Measurements from ENCODE around the gene RASA4B.

The RASA4B gene

DNA sequence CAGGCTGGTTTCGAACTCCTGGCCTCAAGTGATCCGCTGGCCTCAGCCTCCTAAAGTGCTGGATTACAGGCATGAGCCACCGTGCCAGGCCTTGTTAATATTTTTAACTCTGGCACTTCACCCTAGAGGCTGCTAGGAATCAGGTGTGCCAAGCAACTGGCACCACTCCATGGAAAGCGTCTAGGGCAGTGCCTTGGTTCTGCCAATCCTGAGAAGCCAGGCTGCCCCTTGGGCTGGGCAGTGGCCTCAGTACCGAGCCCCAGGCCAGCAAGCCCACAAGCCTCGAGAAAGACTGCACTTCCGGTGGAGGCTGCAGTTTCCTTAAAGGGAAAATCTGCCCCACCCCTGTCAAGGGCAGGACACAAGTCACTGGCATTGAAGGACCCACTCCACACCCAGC lies 64.3 kb downstream of the RASA4B start:
- no peak for DNase-seq (ENCODE audit: low spot score)

DNA sequence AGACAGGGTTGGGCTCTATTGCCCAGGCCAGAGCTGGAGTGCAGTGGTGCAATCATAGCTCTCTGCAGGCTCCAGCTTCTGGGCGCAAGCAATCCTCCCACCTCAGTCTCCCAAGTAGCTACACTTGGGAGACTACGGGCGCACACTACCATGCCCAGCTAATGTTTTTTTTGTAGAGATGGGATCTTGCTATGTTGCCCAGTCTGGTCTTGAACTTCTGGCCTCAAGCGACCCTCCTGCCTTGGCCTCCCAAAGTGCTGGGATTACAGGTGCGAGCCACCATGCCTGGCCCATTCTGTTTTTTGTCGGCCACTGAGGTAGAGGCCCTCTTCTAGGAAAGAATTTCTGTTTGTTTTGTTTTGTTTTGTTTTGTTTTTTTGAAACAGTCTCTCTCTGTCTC lies 65.1 kb downstream of the RASA4B start:
- DNase-seq (ENCODE audit: low spot score) = no peak

DNA sequence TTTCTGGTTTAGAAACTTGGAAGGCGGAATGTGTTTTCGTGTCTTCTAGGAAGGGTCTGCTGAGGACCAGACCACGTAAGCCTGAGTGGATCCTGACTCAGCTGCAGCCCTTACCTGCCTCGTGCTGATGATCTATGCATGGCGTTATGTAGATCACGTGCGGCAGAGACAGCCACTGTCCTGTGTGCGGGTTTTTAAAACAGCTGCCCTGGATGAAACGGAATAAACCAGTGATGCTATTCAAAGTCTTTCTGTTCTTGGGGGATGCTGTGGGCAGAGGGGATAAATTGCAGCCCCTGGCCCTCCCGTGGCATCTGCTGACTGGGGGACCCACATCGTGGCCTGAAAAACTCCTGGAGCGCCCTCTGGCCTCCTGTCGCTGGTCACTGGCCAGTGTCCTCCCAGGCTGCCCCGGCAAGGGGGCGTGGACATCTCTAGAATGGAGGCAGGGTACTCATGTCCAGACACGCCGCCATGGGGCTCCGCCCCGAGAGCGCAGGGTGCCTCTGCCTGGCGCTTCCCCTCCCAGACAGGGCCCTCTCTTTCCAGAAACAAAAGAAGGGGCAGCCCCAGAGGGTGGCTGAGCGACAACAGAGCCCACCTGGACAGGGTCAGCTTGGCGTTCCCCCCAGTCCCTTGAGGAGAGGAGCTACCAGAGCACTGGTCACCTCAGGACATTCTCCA lies 66.1 kb downstream of the RASA4B start:
- no peak for DNase-seq (ENCODE audit: low spot score)

DNA sequence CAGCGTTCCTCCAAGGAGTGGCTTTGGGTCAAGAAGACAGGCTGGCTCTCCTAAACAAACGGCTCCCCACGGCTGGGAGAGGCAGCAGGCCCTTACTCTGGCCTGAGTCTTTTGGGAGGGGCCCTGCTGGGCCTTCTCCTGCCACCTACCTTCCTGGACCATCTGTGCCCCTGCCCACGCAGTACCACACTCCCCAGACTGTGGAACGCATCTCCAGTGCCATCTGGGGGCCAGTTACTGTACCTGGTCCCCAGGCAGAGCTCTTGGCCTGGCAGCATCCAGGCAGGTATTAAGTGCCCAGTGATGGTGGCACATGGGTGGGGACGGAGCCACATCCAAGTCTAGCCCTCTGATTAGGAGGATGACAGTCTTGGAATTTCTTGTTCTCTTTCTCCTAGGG lies 67.3 kb downstream of the RASA4B start:
- no peak for DNase-seq (ENCODE audit: low spot score)

DNA sequence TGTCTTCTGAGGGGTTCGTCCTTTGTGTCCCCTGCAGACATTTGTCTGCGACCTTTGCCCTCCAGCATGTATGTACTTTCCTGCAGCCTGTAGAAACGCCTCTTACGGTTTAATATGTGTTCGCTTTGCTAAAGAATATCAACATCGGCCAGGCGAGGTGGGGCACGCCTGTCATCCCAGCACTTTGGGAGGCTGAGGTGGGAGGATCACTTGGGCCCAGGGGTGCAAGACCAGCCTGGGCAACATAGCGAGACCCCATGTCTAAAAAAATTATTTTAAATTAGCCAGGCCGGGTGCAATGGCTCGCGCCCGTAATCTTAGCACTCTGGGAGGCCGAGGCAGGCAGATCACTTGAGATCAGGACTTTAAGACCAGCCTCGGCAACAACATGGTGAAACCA lies 68.4 kb downstream of the RASA4B start:
- no peak for DNase-seq (ENCODE audit: low spot score)

DNA sequence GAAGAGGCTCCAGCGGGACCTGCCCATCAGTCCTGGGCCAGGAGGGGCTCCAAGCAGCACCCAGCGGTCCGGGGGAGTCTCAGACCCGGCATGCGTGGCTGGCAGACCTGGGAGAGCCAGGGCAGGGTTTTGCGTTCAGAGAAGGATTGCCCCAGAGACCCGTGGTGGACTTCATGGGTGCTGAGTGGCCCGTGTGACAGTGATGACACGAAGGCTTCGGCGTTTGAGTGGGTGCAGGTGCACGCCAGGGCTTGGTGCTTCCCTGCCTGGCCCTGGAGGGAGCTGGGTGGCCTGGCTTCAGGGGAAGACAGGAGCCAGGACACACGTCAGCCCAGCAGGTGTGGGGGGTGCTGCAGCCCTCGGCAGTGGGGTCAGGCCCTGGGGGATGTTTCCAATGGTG lies 70.3 kb downstream of the RASA4B start:
- DNase-seq (ENCODE audit: low spot score) = no peak

DNA sequence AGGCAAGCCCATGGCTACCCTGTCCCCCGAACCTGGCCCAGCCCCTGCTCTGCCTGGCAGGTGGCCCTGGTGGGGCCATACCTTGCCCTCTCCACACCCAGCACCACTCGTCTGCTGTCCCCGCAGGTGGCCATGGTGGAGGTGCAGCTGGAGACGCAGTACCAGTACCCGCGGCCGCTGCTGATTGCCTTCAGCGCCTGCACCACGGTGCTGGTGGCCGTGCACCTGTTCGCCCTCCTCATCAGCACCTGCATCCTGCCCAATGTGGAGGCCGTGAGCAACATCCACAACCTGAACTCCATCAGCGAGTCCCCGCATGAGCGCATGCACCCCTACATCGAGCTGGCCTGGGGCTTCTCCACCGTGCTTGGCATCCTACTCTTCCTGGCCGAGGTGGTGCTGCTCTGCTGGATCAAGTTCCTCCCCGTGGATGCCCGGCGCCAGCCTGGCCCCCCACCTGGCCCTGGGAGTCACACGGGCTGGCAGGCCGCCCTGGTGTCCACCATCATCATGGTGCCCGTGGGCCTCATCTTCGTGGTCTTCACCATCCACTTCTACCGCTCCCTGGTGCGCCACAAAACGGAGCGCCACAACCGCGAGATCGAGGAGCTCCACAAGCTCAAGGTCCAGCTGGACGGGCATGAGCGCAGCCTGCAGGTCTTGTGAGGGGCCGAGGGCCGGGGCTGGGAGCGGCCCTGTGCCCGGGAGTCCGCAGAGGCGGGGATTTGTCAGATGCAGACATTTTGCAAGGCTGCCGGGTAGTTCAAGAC lies 71.0 kb downstream of the RASA4B start:
- no peak for DNase-seq (ENCODE audit: low spot score)

DNA sequence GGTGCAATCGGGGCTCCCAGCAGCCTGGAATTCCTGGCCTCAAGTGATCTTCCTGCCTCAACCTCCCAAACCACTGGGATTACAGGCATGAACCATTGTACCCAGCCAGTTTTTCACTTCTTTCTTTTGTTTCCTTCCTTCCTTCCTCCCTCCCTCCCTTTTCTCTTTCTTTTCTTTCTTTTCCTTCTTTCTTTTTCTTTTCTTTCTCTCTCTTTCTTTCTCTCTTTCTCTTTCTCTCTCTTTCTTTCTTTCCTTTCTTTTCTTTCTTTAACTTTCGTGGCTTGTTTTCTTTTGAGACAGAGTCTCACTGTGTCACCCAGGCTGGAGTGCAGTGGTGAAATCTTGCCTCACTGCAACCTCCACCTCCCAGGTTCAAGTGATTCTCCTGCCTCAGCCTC lies 71.9 kb downstream of the RASA4B start:
- DNase-seq (ENCODE audit: low spot score) = no peak

DNA sequence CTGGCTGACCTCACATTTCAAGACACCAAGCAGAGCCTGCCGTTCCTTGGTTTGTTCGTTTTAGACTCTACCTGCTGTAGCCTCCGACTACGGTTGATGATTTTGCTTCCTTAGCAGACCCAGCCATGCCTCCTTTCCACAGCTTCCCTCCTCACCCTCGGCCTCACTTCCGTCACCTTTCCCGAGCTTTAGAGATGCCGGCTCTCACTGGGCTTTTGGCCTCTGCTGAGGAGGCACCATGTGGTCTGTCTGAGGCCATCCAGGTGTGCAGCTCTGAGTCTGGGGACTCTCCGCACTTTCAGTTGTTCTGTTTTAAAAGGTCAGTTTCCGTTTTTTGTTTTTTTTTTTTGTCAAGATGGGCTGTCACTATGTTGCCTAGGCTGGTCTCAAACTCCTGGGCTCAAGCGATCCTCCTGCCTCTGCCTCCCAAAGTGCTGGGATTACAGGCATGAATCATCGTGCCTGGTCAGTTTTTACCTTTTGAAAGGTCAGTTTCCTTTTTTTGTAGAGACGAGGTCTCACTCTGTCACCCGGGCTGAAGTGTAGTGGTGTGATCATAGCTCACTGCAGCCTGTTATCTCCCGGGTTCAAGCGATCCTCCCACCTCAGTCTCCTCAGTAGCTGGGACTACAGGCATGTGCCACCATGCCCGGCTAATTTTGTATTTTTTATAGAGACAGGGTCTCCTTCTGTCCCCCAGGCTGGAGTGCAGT lies 72.5 kb downstream of the RASA4B start:
- DNase-seq (ENCODE audit: low spot score) = no peak

DNA sequence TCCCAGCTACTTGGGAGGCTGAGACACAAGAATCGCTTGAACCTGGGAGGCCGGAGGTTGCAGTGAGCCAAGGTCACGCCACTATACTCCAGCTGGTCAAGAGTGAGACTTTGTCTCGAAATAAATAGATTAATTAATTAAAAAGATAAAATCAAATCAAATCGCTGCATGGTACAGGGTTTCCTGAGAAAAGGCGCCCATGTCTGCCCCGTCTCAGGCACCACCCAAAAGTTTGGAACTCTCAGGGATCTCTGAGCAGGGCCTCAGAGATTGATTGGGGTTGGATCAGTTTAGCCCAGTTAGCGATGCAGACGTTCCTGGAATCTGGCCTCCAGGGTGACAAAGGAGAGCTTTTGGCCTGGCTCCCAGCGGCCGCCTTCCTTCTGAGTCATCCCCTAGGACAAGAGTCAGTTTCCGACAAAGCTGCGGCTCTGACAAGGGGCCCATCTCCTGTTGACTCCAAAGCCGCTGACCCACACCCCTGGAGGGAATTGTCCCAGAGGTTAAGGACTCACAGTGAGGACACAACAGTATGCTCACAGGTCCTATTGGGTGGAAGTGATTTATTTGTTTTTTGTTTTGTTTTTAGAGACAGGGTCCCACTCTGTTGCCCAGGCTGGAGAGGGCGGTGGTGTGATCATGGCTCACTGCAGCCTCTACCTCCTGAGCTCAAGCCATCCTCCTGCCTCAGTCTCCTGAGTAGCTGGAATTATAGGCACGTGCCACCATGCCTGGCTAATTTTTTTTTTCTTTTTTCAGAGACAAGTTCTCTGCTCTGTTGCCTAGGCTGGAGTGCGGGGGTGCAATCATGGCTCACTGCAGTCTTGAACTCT lies 77.4 kb downstream of the RASA4B start:
- peak; percentile 84 for DNase-seq (ENCODE audit: low spot score)

DNA sequence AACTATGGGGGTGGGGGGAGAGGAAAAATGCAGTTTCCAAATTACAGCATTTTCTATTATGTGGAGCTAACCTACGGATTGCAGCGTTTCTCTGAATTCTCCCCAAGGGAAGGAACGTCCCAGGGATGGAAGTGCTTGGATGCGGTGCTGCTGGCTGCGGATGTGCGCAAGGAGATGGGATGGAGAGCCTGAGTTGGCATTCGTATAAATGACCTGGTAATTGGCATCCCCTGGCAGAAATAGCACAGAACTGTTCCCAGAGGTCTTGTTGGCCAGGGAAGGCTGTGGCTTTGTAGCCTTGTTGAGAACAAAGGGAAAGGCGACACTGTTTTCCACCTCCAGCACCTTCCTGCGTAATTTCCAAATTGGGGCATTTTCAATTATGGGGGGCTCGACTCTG lies 81.5 kb downstream of the RASA4B start:
- DNase-seq (ENCODE audit: low spot score) = no peak

DNA sequence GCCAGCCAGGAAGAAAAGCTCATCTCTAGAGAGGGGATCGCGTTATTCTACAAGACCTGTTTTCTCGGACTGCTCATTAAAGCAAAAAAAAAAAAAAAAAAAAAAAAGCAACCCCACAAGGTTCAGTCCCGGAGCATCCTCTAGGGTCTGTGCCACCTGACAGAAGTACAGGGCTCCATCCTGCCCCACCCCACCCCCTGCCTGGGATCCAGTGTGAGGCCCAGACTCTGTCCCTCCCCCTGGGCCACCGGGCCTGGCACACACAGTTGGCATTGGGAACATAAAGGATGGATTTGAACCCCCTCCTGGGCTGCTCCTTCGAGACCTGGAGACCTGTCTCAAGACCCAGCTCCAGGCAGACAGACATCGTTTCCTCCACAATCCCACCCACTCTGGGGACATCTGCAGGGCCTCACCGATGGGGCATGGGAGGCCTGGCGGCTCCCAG lies 83.5 kb downstream of the RASA4B start:
- DNase-seq (ENCODE audit: low spot score) = no peak

DNA sequence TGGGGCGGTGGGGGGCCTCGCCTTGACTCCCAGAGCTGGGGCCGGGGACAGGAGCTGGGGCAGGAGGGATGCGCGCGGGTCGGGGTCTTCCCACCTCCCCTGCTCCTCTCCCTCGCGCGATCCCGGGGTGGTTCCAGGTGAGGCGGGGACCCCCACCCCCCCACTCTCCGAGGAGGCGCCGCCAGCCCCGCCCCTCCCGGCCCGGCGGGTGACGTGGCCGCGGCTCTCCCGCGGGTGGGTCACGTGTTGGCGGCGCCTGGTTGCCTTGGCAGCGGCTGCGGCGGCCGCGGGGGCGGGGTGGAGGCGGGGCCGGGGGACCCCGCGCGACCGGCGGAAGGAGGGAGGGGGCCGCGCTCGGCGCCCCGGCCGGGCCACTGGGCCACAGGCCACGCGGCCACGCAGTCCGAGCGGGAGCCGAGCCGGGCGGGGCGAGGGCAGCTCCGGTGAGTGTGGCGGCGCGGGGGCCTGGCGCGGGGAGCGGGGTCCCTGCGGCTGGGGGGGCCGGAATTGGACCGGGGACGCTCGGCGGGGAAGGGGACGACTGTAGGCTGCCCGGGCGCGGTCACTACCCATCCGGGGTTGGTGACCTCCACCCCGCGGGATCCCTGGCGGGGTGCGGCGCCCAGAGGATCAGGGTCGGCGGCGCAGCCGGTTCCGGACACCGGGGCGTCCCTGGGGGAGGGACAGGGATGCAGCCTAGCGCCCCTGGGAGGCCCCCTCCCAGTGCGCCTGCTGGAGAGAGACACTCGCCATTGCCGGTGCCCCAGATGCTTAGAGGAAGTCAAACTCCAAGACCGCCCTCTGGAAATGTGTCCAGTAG lies 84.1 kb downstream of the RASA4B start, which contains the start of gene ORAI2:
TSS of gene ORAI2 (plus strand) at position 357 of the 820 bp plus-strand sequence. CDS start 5,382 bp downstream, outside the sequence.
- DNase-seq (ENCODE audit: low spot score) = peak; percentile 96
